HG03196 (cell line): Measurements from ENCODE around the gene THSD7B.
"Not testable (repeated sequence)": the region's sequence is repeated elsewhere in the genome, so short reads cannot be mapped to it uniquely, and the experiment has no call there.

ENCODE experiments used
- ATAC-seq: cut with Tn5 transposase; IDR thresholded peaks from one replicate; pipeline ENCODE4 v1.9.1; 2021; ENCODE audit not compliant: unreplicated experiment

Gene THSD7B

DNA sequence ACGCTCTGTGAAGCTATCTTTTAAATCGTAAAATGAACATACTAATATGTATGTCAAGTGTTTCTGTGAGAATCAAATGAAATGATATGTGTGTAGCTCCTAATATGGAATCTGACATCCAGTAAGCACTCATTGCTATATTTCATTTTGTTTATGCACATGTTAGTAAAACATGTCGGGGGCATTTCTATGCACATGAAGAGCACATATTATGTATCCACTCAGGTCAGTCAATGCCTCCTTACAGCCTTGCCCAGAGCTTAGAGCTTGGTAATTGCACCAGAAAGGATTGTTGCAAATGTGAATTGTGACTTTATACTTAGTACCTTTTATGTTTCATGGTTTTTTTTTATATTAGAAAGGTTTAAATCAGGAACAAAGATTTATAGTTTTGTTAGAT, 735.3 kb downstream of the THSD7B start:
- no peak for ATAC-seq

GRCh38 chr2:137507237-137507636, 741.9 kb downstream of the THSD7B start:
- ATAC-seq = no peak

GRCh38 chr2:137508739-137509384, 743.5 kb downstream of the THSD7B start:
- ATAC-seq = no peak

DNA sequence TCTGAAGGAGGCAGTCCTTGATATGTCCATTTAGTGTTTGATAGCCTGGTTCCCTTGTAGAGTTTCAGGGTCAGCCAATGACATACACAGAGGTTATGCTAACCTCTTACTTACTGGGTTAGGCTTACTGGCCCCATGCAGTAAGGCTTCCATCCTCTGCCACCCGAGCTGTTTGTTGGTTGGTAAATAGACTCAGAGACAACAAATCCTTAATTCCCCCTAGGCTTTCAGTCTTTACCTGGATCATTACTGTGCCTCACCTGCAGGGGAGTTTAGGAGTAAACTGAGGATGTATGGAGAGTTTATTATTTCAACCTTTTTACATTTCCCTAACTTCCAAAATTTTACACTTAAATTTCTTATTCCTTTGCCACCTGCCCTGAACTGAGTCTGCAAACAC, 746.2 kb downstream of the THSD7B start:
- no peak for ATAC-seq

DNA sequence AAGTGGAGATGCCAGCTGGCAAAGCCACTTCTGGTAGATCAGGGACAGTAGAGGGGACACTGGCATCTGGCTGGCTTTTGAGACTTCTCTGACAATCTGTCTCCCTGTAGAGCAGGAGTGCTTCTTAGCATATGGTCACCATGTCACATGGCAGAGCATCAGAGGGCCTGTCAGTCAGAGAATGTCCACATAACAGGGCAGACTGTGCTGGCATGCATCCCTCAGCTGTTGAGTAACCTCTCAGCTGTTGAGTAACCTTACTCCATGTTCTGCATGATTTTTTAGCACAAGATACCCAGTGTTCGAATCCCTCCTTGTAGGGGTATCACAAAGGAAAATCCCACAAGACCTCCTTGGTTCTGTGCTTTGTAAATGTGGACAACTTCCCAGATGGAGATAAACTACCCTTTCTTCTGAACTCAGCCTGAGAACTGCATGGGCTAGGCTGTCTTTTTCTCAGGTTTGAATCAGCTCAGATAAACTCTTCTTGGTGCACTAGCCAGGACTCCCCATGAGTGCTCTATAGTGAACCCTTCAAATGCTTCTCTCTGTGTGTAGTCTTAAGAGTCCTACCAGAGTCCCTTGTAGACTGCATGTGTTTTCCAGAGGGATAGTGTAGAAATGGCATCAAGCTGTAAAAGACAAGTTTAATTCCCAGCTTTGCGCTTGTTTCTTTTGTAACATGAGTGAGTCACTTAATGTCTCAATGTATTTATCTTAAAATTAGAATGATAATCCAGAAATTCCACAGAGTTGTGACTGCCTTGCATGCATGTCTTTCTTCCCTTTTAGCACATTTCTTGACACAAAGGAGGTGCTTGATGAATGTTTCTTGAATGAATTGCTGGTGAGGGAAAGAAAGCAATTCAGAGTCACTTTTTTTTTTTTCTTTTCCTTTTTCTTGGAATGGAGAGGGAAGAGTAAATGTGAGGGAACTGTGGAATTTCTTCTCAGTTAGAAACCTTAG, 756.6 kb downstream of the THSD7B start:
- no peak for ATAC-seq

DNA sequence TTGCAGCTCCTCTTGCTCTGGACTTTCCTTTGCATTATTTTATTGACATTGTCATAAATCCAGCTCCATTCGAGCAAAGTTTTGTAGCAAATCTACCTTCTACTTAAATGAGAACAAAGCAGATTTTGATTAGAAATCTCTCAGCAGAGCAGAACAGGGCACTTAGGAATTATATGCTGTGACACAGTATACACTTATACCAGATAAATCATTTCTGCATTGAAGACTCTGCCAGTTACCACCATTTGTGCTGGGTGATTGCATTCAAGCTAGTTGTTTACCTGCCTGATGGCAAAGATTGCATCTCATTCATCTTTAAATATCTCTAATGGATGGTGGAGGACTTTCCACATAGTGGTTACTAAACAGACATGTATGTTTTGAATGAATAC, 757.3 kb downstream of the THSD7B start:
- ATAC-seq = no peak

GRCh38 chr2:137523931-137524330, 758.6 kb downstream of the THSD7B start:
- ATAC-seq = no peak

GRCh38 chr2:137525132-137525531, 759.8 kb downstream of the THSD7B start:
- no peak for ATAC-seq

DNA sequence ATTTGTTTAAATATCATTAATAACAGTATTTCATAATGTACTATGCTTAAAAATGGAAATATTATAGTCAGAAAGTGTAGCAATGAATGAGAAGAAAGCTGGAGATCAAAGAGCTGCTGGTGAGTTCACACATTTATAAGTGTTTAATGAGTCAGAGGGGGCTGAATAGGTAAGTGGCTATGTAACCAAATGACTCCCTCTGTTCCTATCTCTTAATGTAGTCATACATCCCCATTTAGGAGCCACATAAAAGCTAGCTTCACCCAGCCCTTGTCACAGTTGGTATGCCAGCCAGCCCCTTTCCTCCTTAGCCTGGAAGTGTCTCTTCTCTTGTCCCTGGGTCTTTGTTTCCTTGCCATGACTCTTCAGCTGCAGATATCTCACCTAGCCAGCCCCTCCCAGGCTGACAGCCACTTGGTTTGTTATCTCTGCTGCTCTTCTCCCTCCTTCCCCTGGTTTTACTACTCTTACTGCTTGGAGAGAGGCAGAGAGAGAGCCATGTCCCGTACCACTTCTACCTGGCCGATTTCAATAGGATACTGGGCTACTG, 760.4 kb downstream of the THSD7B start:
- no peak for ATAC-seq

DNA sequence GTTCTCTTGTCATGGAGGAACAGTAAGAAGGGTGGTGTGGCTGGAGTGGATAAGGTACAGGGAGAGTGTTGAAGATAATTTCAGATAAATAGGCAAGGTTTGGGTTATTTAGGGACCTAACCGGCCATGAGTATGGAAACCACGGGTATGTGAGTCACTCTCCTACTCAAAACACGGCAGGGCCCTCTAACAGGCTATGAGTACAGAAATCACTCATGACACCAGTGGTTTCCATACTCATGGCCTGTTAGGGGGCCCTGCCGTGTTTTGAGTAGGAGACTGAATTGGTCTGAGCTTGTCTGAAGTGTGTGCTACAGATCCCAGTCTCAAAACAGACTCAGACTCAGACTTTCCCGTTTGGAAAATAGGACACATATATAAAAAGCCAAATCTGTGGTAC, 770.6 kb downstream of the THSD7B start:
- no peak for ATAC-seq

DNA sequence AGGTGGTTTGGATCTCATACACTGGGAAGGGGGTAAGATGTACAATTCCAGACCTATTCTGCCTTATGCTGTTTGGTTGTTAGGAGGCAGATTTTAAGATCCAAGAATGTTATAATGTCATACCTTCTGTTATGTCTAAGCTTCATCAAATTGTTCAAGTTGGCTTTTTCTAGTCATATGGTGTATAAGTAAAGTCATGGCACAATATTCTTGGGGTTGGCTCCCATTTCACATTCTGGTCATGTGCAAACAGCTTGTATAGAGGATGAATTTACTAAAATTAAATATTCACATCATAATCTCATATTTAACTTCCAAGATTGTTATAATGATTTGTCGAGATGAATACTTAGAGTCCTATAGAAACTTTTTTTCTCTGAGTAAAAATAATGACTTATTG, 774.0 kb downstream of the THSD7B start:
- ATAC-seq = no peak

DNA sequence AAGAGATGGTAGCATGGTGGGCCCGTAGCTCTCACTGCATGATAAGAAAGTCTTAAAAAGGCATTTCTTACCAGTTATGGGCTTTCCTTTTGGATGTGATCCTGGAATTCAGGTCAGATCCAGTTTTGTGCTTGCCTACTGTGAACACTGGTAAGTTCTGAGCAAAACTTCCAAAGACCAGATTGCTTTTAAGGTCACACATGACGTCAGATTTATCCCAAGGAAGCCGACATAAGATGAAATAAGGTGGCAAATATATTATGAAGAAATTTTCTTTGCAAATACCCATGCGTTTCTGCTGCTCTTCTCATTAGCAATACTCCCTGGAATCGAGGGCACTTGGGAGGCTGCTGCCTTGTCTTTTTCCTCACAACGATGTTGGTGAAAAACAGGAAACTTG, 782.5 kb downstream of the THSD7B start:
- ATAC-seq = no peak

DNA sequence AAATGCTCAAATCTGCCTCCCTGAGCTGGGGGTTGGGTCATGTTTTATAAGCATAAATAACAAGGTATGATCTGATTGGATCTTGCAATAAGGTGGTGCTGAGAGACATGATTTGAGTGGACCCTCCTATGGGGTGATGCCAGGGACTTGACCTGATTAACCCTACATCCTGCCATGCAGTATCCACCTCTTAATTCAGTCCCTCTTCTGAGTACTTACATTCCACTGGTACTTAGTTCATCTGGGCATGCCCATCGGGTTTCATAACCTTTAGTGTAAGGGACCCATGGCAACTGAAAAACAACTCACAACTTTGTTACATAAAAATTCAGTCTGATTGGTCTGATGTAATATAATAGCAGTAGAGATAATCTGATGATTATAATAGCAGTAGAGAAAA, 801.0 kb downstream of the THSD7B start:
- no peak for ATAC-seq

DNA sequence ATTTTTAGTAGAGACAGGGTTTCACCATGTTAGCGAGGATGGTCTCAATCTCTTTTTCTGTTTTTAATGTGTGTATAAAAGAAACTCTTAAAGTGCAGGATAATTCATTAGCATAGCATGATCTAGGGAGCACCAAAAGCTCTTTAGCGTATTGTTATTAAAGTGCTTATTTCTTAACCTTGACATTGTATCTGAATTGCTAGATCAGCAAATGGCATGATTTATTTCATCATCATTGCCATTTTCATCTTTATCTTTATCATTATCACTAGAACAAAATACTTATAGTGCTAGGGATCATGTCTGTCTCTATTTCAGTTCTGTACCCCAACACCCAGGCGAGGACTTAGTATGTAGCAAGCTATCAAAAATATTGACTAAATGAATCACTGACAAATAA, 805.1 kb downstream of the THSD7B start:
- ATAC-seq = no peak

DNA sequence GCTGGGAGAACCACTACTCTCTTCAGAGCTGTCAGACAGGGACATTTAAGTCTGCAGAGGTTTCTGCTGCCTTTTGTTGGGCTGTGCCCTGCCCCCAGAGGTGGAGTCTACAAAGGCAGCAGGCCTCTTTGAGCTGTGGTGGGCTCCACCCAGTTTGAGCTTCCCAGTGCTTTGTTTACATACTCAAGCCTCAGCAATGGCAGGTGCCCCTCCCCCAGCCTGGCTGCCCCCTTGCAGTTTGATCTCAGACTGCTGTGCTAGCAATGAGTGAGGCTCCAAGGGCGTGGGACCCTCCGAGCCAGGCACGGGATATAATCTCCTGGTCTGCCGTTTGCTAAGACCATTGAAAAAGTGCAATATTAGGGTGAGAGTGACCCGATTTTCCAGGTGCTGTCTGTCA, 822.5 kb downstream of the THSD7B start:
- ATAC-seq = not testable (repeated sequence)

DNA sequence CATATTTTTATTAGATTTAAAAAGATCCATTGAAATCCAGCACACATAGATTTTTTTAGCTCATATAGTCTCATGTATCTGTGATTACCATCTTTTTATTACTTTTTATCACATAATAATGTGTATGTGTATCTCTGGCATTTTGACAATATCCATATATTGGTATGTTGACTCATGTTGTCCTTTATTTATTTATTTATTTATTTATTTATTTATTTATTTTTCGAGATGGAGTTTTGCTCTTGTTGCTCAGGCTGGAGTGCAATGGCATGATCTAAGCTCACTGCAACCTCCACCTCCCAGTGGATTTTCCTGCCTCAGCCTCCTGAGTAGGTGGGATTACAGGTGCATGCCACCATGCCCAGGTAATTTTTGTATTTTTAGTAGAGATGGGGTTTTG, 823.2 kb downstream of the THSD7B start:
- ATAC-seq = not testable (repeated sequence)

GRCh38 chr2:137590102-137590501, 824.8 kb downstream of the THSD7B start:
- ATAC-seq = no peak

- no peak for ATAC-seq
These were observed 842.5 kb downstream of the THSD7B start for GRCh38 chr2:137607722-137608318.

DNA sequence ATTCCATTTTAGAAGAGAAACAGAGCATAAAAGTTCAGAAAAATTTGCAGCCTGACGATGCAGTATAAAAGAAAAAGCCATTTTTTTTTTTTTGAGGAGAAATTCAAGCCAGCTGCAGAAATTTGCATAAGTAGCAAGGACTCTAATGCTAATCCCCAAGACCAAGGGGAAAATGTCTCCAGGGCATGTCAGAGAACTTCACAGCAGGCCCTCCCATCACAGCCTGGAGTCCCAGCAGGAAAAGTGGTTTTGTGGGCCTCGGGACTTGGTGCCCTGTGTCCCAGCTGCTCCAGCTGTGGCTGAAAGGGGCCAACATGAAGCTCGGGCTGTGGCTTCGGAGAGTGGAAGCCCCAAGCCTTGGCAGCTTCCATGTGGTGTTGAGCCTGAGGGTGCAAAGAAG, 873.6 kb downstream of the THSD7B start:
- no peak for ATAC-seq

- ATAC-seq = no peak
These were observed 879.4 kb downstream of the THSD7B start for GRCh38 chr2:137644731-137645130.

- no peak for ATAC-seq
These were observed 888.7 kb downstream of the THSD7B start for GRCh38 chr2:137654046-137654445.

DNA sequence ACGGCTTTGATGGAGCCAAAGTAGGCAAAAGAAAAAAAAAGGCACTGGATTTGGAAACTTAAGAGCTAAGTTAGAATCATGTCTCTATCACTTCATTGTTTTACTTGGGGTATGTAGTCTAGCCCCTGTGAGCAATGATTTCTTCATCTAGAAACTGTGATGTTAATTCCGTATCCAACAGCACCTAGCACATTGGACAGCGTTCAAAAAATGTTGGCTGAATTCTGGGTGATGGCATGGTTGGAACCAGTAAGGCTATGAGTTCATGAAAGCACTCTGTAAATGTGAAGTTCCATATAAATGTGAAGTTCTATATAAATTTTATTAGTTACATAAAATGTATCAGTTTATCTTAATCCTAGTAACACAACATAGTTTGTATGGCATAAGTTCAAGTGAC, 890.5 kb downstream of the THSD7B start:
- ATAC-seq = no peak
